HG02884 (cell line): Measurements from ENCODE around the gene NOSIP.
A peak's percentile ranks its signal among the peaks of the same experiment; 100 is the strongest.
"Not testable (repeated sequence)": the region's sequence is repeated elsewhere in the genome, so short reads cannot be mapped to it uniquely, and the experiment has no call there.

Source experiments
- ATAC-seq: cut with Tn5 transposase; IDR thresholded peaks from one replicate; pipeline ENCODE4 v1.9.1; 2021; ENCODE audit warnings: mild to moderate bottlenecking, moderate library complexity; ENCODE audit not compliant: unreplicated experiment

NOSIP gene, protein sequence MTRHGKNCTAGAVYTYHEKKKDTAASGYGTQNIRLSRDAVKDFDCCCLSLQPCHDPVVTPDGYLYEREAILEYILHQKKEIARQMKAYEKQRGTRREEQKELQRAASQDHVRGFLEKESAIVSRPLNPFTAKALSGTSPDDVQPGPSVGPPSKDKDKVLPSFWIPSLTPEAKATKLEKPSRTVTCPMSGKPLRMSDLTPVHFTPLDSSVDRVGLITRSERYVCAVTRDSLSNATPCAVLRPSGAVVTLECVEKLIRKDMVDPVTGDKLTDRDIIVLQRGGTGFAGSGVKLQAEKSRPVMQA

GRCh38 chr19:49580264-49581006 is at the start of gene NOSIP:
Gene NOSIP, minus strand, starts transcription at chr19:49580556. Its CDS starts 19,865 bp downstream, at chr19:49560691.
- peak; percentile 70 for ATAC-seq

- ATAC-seq, result no peak
These were observed 49.3 kb upstream of the NOSIP start for GRCh38 chr19:49629659-49630058.

DNA sequence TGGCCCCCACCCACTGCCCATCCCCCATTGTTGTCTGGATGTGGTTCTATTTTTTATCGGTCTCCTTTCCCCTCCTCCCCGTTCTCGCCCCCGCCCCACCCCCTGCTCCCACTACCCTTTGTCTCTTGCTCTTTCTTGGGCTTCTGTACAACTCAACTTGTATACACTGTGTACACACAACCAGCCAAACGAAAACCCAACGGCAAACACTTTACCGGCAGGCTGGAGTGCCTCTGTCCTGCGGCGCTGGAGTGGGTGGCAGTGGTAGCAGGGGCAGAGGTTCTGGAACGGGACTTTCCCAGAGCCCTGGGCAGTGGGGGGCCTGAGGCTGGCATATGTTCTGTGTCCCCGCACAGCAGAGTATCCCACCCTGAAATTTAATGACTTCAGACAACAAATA is 45.9 kb upstream of the NOSIP start:
- ATAC-seq, result no peak

DNA sequence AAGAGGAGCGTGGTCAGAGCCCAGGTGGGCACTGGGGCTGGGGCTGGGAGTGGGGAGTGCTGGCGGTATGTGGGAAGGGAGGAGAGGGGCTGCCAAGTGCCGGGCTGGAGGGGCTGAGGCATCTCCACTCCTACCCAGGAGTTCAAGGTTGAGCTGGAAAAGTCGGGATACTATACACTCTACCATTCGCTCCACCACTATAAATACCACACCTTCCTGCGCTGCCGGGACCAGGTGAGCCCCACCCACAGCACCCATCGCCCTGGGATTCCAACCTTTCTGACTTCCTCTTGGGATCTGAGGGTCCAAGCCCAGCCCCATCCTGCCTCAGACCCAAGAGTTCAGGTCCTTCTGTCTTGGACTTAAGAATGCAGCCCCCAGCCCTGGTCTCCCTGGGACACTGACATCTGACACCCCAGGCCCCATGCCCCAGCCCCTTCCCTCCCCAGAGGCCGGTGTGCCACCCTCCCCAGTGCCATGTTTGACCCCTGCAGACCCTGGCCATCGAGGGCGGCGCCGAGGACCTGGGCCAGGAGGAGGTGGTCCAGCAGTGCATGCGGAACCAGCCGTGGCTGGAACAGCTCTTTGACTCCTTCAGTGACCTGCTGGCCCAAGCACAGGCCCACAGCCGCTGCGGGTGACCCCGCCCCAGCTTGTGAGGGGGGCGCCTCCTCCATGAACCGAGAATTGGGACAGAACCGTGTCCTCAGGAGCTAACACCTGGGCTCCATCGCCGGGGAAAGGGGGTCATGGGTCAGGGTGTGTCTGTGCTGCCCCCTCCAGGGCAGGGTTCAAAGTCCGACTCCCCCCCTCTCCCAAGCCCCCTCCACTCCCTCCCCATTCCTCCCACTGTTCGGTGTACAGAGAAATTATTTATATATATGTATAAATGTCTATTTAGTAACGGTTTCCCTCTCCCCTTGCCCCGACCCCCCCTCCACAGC is 44.9 kb upstream of the NOSIP start:
- ATAC-seq, result no peak

- not testable (repeated sequence) for ATAC-seq
These were observed 37.5 kb upstream of the NOSIP start for GRCh38 chr19:49617860-49618259.

- ATAC-seq, result no peak
These were observed 36.6 kb upstream of the NOSIP start for GRCh38 chr19:49616945-49617344.

- ATAC-seq, result no peak
These were observed 36.2 kb upstream of the NOSIP start for GRCh38 chr19:49616532-49616931.

- ATAC-seq, result no peak
These were observed 35.5 kb upstream of the NOSIP start for GRCh38 chr19:49615861-49616260.

- no peak for ATAC-seq
These were observed 33.9 kb upstream of the NOSIP start for GRCh38 chr19:49614096-49614833.

DNA sequence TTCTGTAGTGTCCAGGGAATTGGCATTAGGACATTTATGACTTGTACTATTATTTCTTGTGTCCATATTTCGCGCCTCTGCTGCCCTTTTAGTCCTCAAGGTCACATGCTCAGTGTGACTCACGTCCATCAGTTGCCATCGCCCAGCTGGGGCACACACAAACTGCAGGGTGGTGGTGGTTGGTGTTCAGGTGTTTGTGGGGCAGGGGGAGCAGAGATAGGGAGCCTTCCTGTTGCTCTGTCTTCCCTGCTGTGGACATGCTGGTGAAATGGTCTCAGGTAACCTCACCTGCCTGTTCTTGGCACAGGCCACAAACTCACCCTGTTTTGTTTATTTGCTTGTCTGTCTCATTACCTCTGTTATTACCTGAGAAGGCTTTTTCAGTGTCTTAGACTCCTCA is 33.0 kb upstream of the NOSIP start:
- ATAC-seq, result no peak

DNA sequence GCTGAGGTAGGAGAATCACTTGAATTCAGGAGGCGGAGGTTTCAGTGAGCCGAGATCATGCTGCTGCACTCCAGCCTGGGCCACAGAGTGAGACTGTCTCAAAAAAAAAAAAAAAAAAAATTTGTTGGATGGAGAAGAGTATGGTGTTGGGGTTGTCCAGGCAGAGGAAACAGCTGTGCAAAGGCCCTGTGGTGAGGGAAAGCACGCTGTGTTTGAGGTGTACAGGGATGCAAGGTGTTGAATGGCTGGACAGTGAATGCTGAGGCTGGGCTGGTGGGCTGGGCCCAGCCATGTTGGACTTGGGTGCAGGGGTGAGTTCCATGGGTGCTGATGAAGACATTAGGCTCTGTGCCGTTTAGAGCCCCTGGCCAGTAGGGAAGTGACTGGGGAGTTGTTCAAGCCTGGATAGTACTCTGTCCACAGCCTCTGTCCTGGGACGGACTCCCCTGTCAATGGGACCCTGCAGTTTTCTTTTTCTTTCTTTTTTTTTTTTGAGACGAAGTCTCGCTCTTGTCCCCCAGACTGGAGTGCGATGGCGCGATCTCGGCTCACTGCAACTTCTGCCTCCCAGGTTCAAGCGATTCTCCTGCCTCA is 29.2 kb upstream of the NOSIP start:
- no peak for ATAC-seq

- no peak for ATAC-seq
These were observed 25.2 kb upstream of the NOSIP start for GRCh38 chr19:49605605-49606004.

- ATAC-seq, result no peak
These were observed 22.4 kb upstream of the NOSIP start for GRCh38 chr19:49602806-49603205.

- ATAC-seq, result no peak
These were observed 21.2 kb upstream of the NOSIP start for GRCh38 chr19:49601482-49602038.

GRCh38 chr19:49599378-49600295 is 19.3 kb upstream of the NOSIP start:
- ATAC-seq, result no peak

DNA sequence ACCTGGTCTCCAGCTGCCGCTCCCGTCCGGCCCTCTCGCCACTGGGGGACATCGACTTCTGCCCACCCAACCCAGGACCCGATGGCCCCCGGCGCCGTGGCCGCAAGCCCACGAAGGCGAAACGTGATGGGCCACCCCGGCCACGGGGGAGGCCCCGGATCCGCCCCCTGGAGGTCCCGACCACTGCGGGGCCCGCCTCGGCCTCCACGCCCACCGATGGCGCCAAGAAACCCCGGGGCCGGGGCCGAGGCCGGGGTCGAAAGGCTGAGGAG is 17.3 kb upstream of the NOSIP start:
- no peak for ATAC-seq

- no peak for ATAC-seq
These were observed 16.8 kb upstream of the NOSIP start for GRCh38 chr19:49596954-49597702.

DNA sequence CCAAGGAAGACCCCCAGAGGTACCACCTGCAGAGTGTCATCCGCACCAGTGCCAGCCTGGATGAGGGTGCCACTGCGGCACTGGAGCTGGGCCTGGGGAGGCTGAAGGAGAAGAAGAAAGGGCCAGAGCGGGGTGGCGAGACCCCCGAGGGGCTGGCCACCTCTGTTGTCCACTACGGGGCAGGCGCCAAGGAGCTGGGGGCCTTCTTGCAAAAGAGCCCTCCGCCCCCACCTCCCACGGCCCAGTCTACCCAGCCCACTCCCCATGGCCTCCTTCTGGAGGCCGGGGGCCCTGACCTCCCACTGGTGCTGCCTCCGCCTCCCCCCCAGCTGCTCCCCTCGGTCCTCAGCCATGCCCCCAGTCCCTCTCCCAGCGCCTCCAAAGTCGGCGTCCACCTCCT is 16.1 kb upstream of the NOSIP start:
- no peak for ATAC-seq
